HEK293 (cell line): ENCODE data around the gene PIGL.

ENCODE experiments used
- CTCF ChIA-PET: fragments of 350-600 bp; formaldehyde crosslinking; extraction: SDS; loops from one replicate; lab custom pipeline; 2021; ENCODE audit warnings: antibody characterized with exemption; lab: Yijun Ruan, JAX
- POLR2A ChIA-PET: fragments of 300-600 bp; formaldehyde crosslinking; extraction: SDS; loops from one replicate; lab custom pipeline; 2020; ENCODE audit warnings: antibody characterized with exemption, inconsistent platforms; lab: Yijun Ruan, JAX
- H3K27ac ChIP-seq: fragments of 200-500 bp; sonication (Bioruptor generic); 2 replicates; pipeline ENCODE4 v1.5.1; 2014; ENCODE audit warnings: low read depth, low read length, control low read depth, inconsistent platforms; ENCODE audit errors: extremely low read depth
- H3K36me3 ChIP-seq, 2 experiments: fragments of 200-500 bp in 1 of 2; sonication (Bioruptor generic) in 1 of 2; 1 replicate in 1 of 2; 2 replicates in 1 of 2; pipeline ENCODE4 v1.5.1; 2014 to 2017; ENCODE audit warnings: inconsistent platforms in 2 of 2, low read length in 2 of 2; ENCODE audit not compliant: control insufficient read depth in 2 of 2, insufficient read depth in 1 of 2
- H3K4me1 ChIP-seq: fragments of 200-500 bp; sonication (Bioruptor generic); 2 replicates; pipeline ENCODE4 v1.5.1; 2014; ENCODE audit warnings: mild to moderate bottlenecking, low read length, inconsistent platforms; ENCODE audit not compliant: control insufficient read depth, insufficient read depth
- H3K4me3 ChIP-seq: 2 replicates; pipeline ENCODE4 v1.5.1; 2011; ENCODE audit warnings: low read depth, mild to moderate bottlenecking, control low read depth, low read length, moderate library complexity
- H3K9me3 ChIP-seq: fragments of 200-500 bp; sonication (Bioruptor generic); 2 replicates; pipeline ENCODE4 v1.5.1; 2014; ENCODE audit warnings: low read depth, low read length, inconsistent platforms; ENCODE audit not compliant: control insufficient read depth, insufficient read depth
- FEZF1 ChIP-seq: fragments of 450-650 bp; formaldehyde crosslinking; IDR thresholded peaks from 2 replicates; pipeline ENCODE4 v1.5.1; 2016; ENCODE audit warnings: missing biosample characterization, missing genetic modification characterization
- GLIS1 ChIP-seq: fragments of 450-650 bp; formaldehyde crosslinking; IDR thresholded peaks from 2 replicates; pipeline ENCODE4 v1.5.1; 2016; ENCODE audit warnings: missing biosample characterization, missing genetic modification characterization
- MEIS1 ChIP-seq: sonication (generic); formaldehyde crosslinking; IDR thresholded peaks from 2 replicates; pipeline ENCODE4 v1.8.1; 2022; ENCODE audit warnings: missing genetic modification reagents, mild to moderate bottlenecking, borderline replicate concordance
- TCF7L2 ChIP-seq: IDR thresholded peaks from 2 replicates; pipeline ENCODE4 v1.6.1; 2011; ENCODE audit warnings: low read depth, mild to moderate bottlenecking, inconsistent platforms, low read length, moderate library complexity, borderline replicate concordance
- WT1 ChIP-seq: fragments of 450-650 bp; formaldehyde crosslinking; IDR thresholded peaks from 2 replicates; pipeline ENCODE4 v1.5.1; 2016; ENCODE audit warnings: missing biosample characterization, missing genetic modification characterization
- ZBTB1 ChIP-seq: fragments of 450-650 bp; formaldehyde crosslinking; IDR thresholded peaks from 2 replicates; pipeline ENCODE4 v1.5.1; 2016; ENCODE audit warnings: missing biosample characterization, missing genetic modification characterization
- ZBTB7A ChIP-seq: fragments of 450-650 bp; formaldehyde crosslinking; IDR thresholded peaks from 2 replicates; pipeline ENCODE4 v1.5.1; 2016; ENCODE audit warnings: low read depth, missing biosample characterization, missing genetic modification characterization
- ZEB2 ChIP-seq: fragments of 450-650 bp; formaldehyde crosslinking; IDR thresholded peaks from 2 replicates; pipeline ENCODE4 v1.5.1; 2016; ENCODE audit warnings: missing biosample characterization, missing genetic modification characterization
- ZFHX2 ChIP-seq: fragments of 450-650 bp; formaldehyde crosslinking; conservative IDR thresholded peaks from 2 replicates; pipeline ENCODE4 v1.5.1; 2016; ENCODE audit warnings: missing biosample characterization, missing genetic modification characterization
- ZFP41 ChIP-seq: fragments of 450-650 bp; formaldehyde crosslinking; IDR thresholded peaks from 2 replicates; pipeline ENCODE4 v1.5.1; 2016; ENCODE audit warnings: missing biosample characterization, missing genetic modification characterization, borderline replicate concordance
- ZNF146 ChIP-seq: fragments of 450-650 bp; formaldehyde crosslinking; IDR thresholded peaks from 2 replicates; pipeline ENCODE4 v1.5.1; 2016; ENCODE audit warnings: missing biosample characterization, missing genetic modification characterization
- ZNF174 ChIP-seq: fragments of 450-650 bp; formaldehyde crosslinking; IDR thresholded peaks from 2 replicates; pipeline ENCODE4 v1.5.0; 2017; ENCODE audit warnings: missing biosample characterization, mild to moderate bottlenecking, missing genetic modification characterization
- ZNF292 ChIP-seq: fragments of 450-650 bp; formaldehyde crosslinking; IDR thresholded peaks from 2 replicates; pipeline ENCODE4 v1.5.1; 2016; ENCODE audit warnings: low read depth, missing biosample characterization, missing genetic modification characterization, borderline replicate concordance
- ZNF311 ChIP-seq: fragments of 450-650 bp; formaldehyde crosslinking; IDR thresholded peaks from 2 replicates; pipeline ENCODE4 v1.5.1; 2017; ENCODE audit warnings: missing biosample characterization, missing genetic modification characterization, borderline replicate concordance
- ZNF350 ChIP-seq: fragments of 450-650 bp; formaldehyde crosslinking; IDR thresholded peaks from 2 replicates; pipeline ENCODE4 v1.5.0; 2017; ENCODE audit warnings: missing biosample characterization, mild to moderate bottlenecking, missing genetic modification characterization
- ZNF416 ChIP-seq: fragments of 450-650 bp; formaldehyde crosslinking; IDR thresholded peaks from 2 replicates; pipeline ENCODE4 v1.5.1; 2016; ENCODE audit warnings: missing biosample characterization, missing genetic modification characterization
- ZNF530 ChIP-seq: fragments of 450-650 bp; formaldehyde crosslinking; IDR thresholded peaks from 2 replicates; pipeline ENCODE4 v1.5.1; 2016; ENCODE audit warnings: low read depth, missing biosample characterization, missing genetic modification characterization
- ZNF596 ChIP-seq: fragments of 450-650 bp; IDR thresholded peaks from 2 replicates; pipeline ENCODE4 v1.5.0; 2018; ENCODE audit warnings: missing biosample characterization, mild to moderate bottlenecking, missing genetic modification characterization, moderate library complexity
- ZNF626 ChIP-seq: fragments of 450-650 bp; sonication (Bioruptor Pico); formaldehyde crosslinking; IDR thresholded peaks from 2 replicates; pipeline ENCODE4 v1.5.1; 2018; ENCODE audit warnings: missing biosample characterization, missing genetic modification characterization, inconsistent platforms
- TF ChIP-seq, protein P1 (sequence below): fragments of 450-650 bp; formaldehyde crosslinking; IDR thresholded peaks from 2 replicates; pipeline ENCODE4 v1.5.1; 2016; ENCODE audit warnings: missing biosample characterization, missing genetic modification characterization, low read depth
- TF ChIP-seq, protein P2 (sequence below): fragments of 450-650 bp; formaldehyde crosslinking; IDR thresholded peaks from 2 replicates; pipeline ENCODE4 v1.5.1; 2016; ENCODE audit warnings: missing biosample characterization, missing genetic modification characterization
- TF ChIP-seq, protein P3 (sequence below): fragments of 450-650 bp; formaldehyde crosslinking; IDR thresholded peaks from 2 replicates; pipeline ENCODE4 v1.5.1; 2016; ENCODE audit warnings: missing biosample characterization, missing genetic modification characterization
- TF ChIP-seq, protein P4 (sequence below): fragments of 450-650 bp; formaldehyde crosslinking; IDR thresholded peaks from 2 replicates; pipeline ENCODE4 v1.5.1; 2017; ENCODE audit warnings: missing biosample characterization, missing genetic modification characterization
- TF ChIP-seq, protein P5 (sequence below): fragments of 450-650 bp; formaldehyde crosslinking; IDR thresholded peaks from 2 replicates; pipeline ENCODE4 v1.5.1; 2016; ENCODE audit warnings: missing biosample characterization, missing genetic modification characterization

PIGL gene

DNA sequence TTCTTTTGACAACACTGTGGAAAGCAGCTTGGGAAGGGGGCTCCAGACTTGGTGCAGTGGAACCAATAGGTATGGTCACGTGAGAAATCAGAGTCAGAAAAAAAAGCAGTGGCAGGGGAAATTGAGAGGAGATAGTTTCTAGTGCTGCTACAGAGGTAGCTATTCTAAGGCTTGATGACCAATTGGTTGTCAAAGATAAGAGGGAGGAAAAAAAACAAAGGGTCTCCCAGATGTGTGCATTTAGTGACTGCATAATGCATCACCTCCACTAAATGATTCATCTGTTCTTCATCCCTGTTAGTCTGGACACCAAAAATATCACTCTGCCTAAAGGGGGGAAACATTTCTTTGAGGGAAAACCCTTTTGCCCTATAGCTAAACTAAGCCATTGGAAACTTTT, 56.5 kb downstream of the PIGL start:
- POLR2A ChIA-PET = no interaction called here
- peaks cover 3 to 4% of the 10 kb centered on the region in 2 experiments; a peak in 2 of 3 replicates for H3K36me3 ChIP-seq
- no peak overlapping the region for H3K4me3 ChIP-seq
- no peaks in the 10 kb centered on the region for H3K9me3 ChIP-seq
- H3K4me1 ChIP-seq = no peaks in the 10 kb centered on the region
- TF ChIP-seq WT1 (no peak), ZNF292 (no peak), ZNF350 (tag by site-specific recombination) (no peak)
- no peak overlapping the region for H3K27ac ChIP-seq
- CTCF ChIA-PET = interaction anchor here (1.0 to 3.7 kb wide), 3 partner anchors 13 to 91 kb away, joined by 3 to 20 read pairs (median 4); no protein-coding TSS in a partner anchor

DNA sequence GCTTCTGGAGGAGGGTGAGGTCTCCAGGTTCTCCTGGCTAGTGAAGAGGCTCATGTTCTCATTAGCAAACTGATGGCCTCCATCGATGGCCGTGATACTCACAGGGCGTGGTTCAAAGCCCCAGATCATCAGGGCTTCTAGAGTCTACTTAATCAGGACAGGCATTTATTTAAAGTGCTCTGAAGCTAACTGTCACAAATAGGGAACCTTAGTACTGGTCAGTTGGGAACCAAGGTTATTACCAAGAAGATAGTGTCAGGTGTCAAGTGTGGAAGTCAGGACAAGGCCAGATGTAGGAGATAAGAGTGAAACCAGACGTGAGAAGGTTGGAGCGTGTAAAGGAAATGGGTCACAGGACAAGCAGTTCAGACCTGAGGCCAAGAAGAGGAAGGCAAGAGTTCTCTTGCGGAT, 56.9 kb downstream of the PIGL start:
- Histone ChIP-seq H3K4me1 (no peaks in the 10 kb centered on the region), H3K4me3 (no peak overlapping the region)
- TF ChIP-seq ZNF416 (tag by site-specific recombination) (no peak), ZBTB1 (no peak), MEIS1 (CRISPR knock-in tag) (no peak), ZFHX2 (no peak), ZNF596 (tag by site-specific recombination) (no peak), GLIS1 (no peak)
- TF ChIP-seq, all 188 proteins: peak for 0
- POLR2A ChIA-PET = no interaction called here
- H3K36me3 ChIP-seq = peaks cover 4 to 5% of the 10 kb centered on the region in 2 experiments; a peak in 2 of 3 replicates
- no peaks in the 10 kb centered on the region for H3K9me3 ChIP-seq
- CTCF ChIA-PET = interaction anchor here (1.0 to 3.7 kb wide), 3 partner anchors 12 to 90 kb away, joined by 3 to 20 read pairs (median 4); no protein-coding TSS in a partner anchor
- H3K27ac ChIP-seq = no peak overlapping the region

DNA sequence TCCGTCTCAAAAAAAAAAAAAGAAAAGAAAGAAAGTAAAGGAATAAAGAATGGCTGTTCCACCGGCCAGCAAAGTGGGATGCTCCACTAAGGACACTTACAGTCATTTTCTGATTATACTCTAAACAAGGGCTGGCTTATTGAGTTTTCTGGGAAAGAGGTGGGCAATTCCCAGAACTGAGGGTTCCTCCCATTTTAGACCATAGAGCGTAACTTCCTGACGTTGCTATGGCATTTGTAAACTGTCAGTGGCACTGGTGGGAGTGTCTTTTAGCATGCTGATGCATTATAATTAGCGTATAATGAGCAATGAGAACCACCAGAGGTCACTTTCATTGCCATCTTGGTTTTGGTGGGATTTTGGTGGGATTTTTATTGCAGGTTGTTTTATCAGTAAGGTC, 58.0 kb downstream of the PIGL start:
- POLR2A ChIA-PET = interaction anchor here (0.6 kb wide), 1 partner anchor 38 kb away, joined by 4 read pairs; no protein-coding TSS in a partner anchor
- H3K4me1 ChIP-seq = no peaks in the 10 kb centered on the region
- H3K27ac ChIP-seq = no peak overlapping the region
- peaks cover 4 to 7% of the 10 kb centered on the region in 2 experiments; a peak in 2 of 3 replicates for H3K36me3 ChIP-seq
- no peak overlapping the region for H3K4me3 ChIP-seq
- CTCF ChIA-PET = no interaction called here
- H3K9me3 ChIP-seq = no peaks in the 10 kb centered on the region
- TF ChIP-seq TCF7L2 = no peak
- no peak for TF ChIP-seq ZBTB7A (tag by site-specific recombination)
- no peak for TF ChIP-seq ZNF146 (tag by site-specific recombination)
- no peak for TF ChIP-seq ZNF174
- TF ChIP-seq FEZF1 = no peak
- no peak for TF ChIP-seq ZFP41 (tag by site-specific recombination)
- no peak for TF ChIP-seq ZNF311 (tag by site-specific recombination)
- TF ChIP-seq ZEB2 (tag by site-specific recombination) = no peak
- no peak for TF ChIP-seq ZNF626 (tag by site-specific recombination)
- TF ChIP-seq, protein P1, sequence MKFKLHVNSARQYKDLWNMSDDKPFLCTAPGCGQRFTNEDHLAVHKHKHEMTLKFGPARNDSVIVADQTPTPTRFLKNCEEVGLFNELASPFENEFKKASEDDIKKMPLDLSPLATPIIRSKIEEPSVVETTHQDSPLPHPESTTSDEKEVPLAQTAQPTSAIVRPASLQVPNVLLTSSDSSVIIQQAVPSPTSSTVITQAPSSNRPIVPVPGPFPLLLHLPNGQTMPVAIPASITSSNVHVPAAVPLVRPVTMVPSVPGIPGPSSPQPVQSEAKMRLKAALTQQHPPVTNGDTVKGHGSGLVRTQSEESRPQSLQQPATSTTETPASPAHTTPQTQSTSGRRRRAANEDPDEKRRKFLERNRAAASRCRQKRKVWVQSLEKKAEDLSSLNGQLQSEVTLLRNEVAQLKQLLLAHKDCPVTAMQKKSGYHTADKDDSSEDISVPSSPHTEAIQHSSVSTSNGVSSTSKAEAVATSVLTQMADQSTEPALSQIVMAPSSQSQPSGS = no peak
- TF ChIP-seq, protein P2, sequence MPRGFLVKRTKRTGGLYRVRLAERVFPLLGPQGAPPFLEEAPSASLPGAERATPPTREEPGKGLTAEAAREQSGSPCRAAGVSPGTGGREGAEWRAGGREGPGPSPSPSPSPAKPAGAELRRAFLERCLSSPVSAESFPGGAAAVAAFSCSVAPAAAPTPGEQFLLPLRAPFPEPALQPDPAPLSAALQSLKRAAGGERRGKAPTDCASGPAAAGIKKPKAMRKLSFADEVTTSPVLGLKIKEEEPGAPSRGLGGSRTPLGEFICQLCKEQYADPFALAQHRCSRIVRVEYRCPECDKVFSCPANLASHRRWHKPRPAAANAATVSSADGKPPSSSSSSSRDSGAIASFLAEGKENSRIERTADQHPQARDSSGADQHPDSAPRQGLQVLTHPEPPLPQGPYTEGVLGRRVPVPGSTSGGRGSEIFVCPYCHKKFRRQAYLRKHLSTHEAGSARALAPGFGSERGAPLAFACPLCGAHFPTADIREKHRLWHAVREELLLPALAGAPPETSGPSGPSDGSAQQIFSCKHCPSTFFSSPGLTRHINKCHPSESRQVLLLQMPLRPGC (tag by site-specific recombination) = no peak
- no peak for TF ChIP-seq ZNF530 (tag by site-specific recombination)
- TF ChIP-seq, protein P3, sequence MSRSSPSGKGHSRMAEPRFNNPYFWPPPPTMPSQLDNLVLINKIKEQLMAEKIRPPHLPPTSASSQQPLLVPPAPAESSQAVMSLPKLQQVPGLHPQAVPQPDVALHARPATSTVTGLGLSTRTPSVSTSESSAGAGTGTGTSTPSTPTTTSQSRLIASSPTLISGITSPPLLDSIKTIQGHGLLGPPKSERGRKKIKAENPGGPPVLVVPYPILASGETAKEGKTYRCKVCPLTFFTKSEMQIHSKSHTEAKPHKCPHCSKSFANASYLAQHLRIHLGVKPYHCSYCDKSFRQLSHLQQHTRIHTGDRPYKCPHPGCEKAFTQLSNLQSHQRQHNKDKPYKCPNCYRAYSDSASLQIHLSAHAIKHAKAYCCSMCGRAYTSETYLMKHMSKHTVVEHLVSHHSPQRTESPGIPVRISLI (tag by site-specific recombination) = no peak
- TF ChIP-seq, protein P4, sequence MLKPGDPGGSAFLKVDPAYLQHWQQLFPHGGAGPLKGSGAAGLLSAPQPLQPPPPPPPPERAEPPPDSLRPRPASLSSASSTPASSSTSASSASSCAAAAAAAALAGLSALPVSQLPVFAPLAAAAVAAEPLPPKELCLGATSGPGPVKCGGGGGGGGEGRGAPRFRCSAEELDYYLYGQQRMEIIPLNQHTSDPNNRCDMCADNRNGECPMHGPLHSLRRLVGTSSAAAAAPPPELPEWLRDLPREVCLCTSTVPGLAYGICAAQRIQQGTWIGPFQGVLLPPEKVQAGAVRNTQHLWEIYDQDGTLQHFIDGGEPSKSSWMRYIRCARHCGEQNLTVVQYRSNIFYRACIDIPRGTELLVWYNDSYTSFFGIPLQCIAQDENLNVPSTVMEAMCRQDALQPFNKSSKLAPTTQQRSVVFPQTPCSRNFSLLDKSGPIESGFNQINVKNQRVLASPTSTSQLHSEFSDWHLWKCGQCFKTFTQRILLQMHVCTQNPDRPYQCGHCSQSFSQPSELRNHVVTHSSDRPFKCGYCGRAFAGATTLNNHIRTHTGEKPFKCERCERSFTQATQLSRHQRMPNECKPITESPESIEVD (tag by site-specific recombination) = no peak
- TF ChIP-seq, protein P5, sequence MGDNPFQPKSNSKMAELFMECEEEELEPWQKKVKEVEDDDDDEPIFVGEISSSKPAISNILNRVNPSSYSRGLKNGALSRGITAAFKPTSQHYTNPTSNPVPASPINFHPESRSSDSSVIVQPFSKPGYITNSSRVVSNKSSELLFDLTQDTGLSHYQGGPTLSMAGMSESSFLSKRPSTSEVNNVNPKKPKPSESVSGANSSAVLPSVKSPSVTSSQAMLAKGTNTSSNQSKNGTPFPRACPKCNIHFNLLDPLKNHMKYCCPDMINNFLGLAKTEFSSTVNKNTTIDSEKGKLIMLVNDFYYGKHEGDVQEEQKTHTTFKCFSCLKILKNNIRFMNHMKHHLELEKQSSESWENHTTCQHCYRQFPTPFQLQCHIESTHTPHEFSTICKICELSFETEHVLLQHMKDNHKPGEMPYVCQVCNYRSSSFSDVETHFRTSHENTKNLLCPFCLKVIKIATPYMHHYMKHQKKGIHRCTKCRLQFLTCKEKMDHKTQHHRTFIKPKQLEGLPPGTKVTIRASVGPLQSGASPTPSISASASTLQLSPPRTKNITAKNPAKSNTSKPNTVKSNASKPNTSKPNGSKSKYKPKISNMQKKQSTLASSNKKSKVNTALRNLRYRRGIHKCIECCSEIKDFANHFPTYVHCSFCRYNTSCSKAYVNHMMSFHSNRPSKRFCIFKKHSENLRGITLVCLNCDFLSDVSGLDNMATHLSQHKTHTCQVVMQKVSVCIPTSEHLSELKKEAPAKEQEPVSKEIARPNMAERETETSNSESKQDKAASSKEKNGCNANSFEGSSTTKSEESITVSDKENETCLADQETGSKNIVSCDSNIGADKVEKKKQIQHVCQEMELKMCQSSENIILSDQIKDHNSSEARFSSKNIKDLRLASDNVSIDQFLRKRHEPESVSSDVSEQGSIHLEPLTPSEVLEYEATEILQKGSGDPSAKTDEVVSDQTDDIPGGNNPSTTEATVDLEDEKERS (tag by site-specific recombination) = no peak
